Duodenal mucosa (tissue), 2 donors: ENCODE data around the gene AGBL1.

ENCODE experiments used
- H3K27ac ChIP-seq: one replicate; pipeline ENCODE4 v1.7.0; 2013; ENCODE audit warnings: low read depth, low read length
- H3K27me3 ChIP-seq, 2 donors: one replicate each; pipeline ENCODE4 v1.7.0; 2013; ENCODE audit warnings: low read length in 2 of 2, control low read depth in 1 of 2; ENCODE audit not compliant: insufficient read depth in 2 of 2, control insufficient read depth in 1 of 2
- H3K36me3 ChIP-seq, 2 donors: one replicate each; pipeline ENCODE4 v1.7.0; 2013; ENCODE audit warnings: low read length in 2 of 2, control low read depth in 1 of 2; ENCODE audit not compliant: insufficient read depth in 2 of 2, control insufficient read depth in 1 of 2
- H3K4me1 ChIP-seq, 2 donors: one replicate each; pipeline ENCODE4 v1.7.0; 2013; ENCODE audit warnings: low read length in 2 of 2, control low read depth in 1 of 2; ENCODE audit not compliant: insufficient read depth in 2 of 2, control insufficient read depth in 1 of 2
- H3K4me3 ChIP-seq, 2 donors: one replicate each; pipeline ENCODE4 v1.7.0; 2013; ENCODE audit warnings: low read length in 2 of 2, low read depth in 1 of 2
- H3K9ac ChIP-seq, 2 donors: one replicate each; pipeline ENCODE4 v1.7.0; 2013; ENCODE audit warnings: low read length in 2 of 2, low read depth in 1 of 2
- H3K9me3 ChIP-seq, 2 donors: one replicate each; pipeline ENCODE4 v1.7.0; 2013; ENCODE audit warnings: low read length in 2 of 2, control low read depth in 1 of 2; ENCODE audit not compliant: control insufficient read depth in 1 of 2

AGBL1 gene

GRCh38 chr15:86059851-86060250 lies 19.8 kb upstream of the AGBL1 start:
- Histone ChIP-seq H3K4me3 (no peak overlapping the region), H3K9me3 (no peaks in the 10 kb centered on the region), H3K36me3 (no peaks in the 10 kb centered on the region)

DNA sequence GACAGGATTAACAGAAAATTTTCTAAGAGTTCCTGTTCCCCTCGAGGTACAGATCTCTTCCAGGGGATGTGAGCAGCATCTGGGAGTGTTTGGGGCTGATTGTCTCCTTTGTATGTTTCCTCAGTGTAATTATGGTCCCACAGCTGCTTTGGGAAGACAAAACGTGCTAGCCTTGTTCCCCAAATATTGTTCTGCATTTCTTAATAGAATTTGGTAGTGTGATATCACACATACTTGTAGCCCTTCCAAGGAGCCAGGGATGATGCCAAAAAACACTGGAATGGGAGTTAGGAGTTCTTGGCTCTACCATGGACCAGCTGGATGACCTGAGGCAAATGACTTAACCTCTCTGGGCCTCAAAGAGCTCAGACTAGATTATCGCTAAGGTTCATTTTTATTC lies 19.0 kb upstream of the AGBL1 start:
- no peaks in the 10 kb centered on the region for H3K4me1 ChIP-seq
- H3K36me3 ChIP-seq: no peaks in the 10 kb centered on the region
- no peaks in the 10 kb centered on the region for H3K27me3 ChIP-seq
- H3K27ac ChIP-seq: no peak overlapping the region
- H3K9me3 ChIP-seq: no peaks in the 10 kb centered on the region
- no peak overlapping the region for H3K9ac ChIP-seq
- no peak overlapping the region for H3K4me3 ChIP-seq

More at GRCh38 chr15:86059851-86060250, 19.8 kb upstream of the AGBL1 start:
- Histone ChIP-seq H3K4me1 (no peaks in the 10 kb centered on the region), H3K9ac (no peak overlapping the region), H3K27ac (no peak overlapping the region), H3K27me3 (no peaks in the 10 kb centered on the region)

DNA sequence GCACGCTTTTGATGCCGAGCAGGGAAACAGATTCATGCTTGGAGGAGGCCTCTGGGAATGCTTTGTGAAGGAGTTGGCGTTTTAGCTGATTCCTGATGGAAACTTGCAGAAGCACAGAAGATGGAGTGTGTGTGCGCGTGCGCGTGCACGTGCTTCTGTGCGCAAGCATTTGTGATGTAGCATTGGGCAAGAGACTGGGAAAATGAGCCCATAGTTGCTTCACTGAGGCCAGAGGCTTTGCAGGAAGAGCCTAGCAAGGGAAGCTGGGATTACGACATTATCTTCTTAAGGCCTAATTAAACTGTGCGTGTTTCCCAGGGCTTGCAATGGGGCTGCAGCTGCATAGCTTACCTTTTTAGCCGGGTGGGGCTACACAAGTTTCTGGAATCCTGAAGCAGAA lies 18.1 kb upstream of the AGBL1 start:
- no peaks in the 10 kb centered on the region for H3K27me3 ChIP-seq
- H3K9ac ChIP-seq: no peak overlapping the region
- no peaks in the 10 kb centered on the region for H3K4me1 ChIP-seq
- H3K36me3 ChIP-seq: no peaks in the 10 kb centered on the region
- no peak overlapping the region for H3K4me3 ChIP-seq
- H3K27ac ChIP-seq: no peak overlapping the region
- no peaks in the 10 kb centered on the region for H3K9me3 ChIP-seq

DNA sequence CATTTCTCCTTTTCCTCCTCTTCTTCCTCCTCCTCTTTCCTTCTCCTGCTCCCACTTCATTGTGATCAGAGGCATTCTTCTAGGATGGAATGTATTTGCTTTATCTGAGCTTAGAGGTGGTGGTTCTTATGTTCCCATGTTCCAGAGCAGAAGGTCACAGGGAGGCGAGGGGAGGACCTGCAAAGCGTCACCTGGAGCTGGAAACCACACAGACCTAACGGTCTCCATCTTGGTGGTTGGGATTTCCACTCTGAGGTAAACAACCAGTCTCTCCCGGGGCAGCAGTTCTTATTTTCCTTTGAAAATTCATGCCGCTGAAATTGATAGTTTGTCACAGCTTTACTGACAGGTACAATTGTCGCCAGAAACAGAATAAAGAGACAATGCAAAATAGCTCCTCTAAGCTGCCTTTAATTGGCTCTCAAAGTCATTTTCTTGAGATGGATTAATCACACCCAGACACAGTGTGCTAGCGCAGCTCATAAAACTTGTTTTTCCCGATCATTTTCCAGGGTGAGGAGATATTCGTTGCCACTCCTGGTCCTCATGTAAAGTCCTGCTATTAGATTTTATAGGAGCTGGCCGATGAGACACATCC lies 16.9 kb upstream of the AGBL1 start:
- Histone ChIP-seq H3K4me3 (no peak overlapping the region), H3K27me3 (no peaks in the 10 kb centered on the region), H3K9ac (no peak overlapping the region), H3K36me3 (no peaks in the 10 kb centered on the region), H3K27ac (no peak overlapping the region), H3K9me3 (no peaks in the 10 kb centered on the region), H3K4me1 (no peaks in the 10 kb centered on the region)

GRCh38 chr15:86063356-86064095 lies 16.1 kb upstream of the AGBL1 start:
- H3K4me1 ChIP-seq: no peaks in the 10 kb centered on the region
- no peak overlapping the region for H3K9ac ChIP-seq
- no peaks in the 10 kb centered on the region for H3K27me3 ChIP-seq
- no peak overlapping the region for H3K4me3 ChIP-seq
- H3K36me3 ChIP-seq: no peaks in the 10 kb centered on the region
- H3K9me3 ChIP-seq: no peaks in the 10 kb centered on the region
- H3K27ac ChIP-seq: no peak overlapping the region

GRCh38 chr15:86064326-86064725 lies 15.3 kb upstream of the AGBL1 start:
- no peaks in the 10 kb centered on the region for H3K27me3 ChIP-seq
- no peak overlapping the region for H3K9ac ChIP-seq
- no peaks in the 10 kb centered on the region for H3K4me1 ChIP-seq
- H3K4me3 ChIP-seq: no peak overlapping the region
- no peaks in the 10 kb centered on the region for H3K9me3 ChIP-seq
- H3K27ac ChIP-seq: no peak overlapping the region
- H3K36me3 ChIP-seq: no peaks in the 10 kb centered on the region

GRCh38 chr15:86066174-86066834 lies 13.4 kb upstream of the AGBL1 start:
- Histone ChIP-seq H3K4me3 (no peak overlapping the region), H3K9ac (no peak overlapping the region), H3K4me1 (no peaks in the 10 kb centered on the region), H3K36me3 (no peaks in the 10 kb centered on the region), H3K27ac (no peak overlapping the region), H3K27me3 (no peaks in the 10 kb centered on the region), H3K9me3 (no peaks in the 10 kb centered on the region)

GRCh38 chr15:86073281-86073680 lies 6.4 kb upstream of the AGBL1 start:
- no peaks in the 10 kb centered on the region for H3K27me3 ChIP-seq
- H3K9ac ChIP-seq: no peak overlapping the region
- H3K9me3 ChIP-seq: no peaks in the 10 kb centered on the region
- no peak overlapping the region for H3K27ac ChIP-seq
- no peaks in the 10 kb centered on the region for H3K4me1 ChIP-seq
- no peaks in the 10 kb centered on the region for H3K36me3 ChIP-seq
- H3K4me3 ChIP-seq: no peak overlapping the region

DNA sequence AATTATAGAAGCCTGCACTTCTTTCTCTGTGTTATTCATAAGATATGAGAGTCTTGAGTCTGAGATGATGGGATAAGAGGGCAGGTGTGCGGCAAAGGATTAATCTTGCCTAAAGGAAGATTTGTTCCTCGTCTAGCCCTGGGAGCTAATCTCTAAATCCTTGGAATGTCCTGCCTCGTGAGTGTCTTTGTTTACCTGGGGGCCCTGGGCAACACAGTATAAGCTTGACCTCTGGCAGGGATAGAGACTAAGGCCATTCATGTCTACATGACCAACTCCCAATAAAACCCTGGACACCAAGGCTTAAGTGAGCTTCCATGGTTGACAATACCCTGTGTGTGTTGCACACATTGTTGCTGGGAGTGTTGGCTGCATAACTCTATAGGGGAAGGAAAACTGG lies 3.2 kb upstream of the AGBL1 start:
- Histone ChIP-seq H3K4me1 (no peaks in the 10 kb centered on the region), H3K9ac (no peak overlapping the region), H3K9me3 (no peaks in the 10 kb centered on the region), H3K27ac (no peak overlapping the region), H3K27me3 (no peaks in the 10 kb centered on the region), H3K4me3 (no peak overlapping the region), H3K36me3 (no peaks in the 10 kb centered on the region)

DNA sequence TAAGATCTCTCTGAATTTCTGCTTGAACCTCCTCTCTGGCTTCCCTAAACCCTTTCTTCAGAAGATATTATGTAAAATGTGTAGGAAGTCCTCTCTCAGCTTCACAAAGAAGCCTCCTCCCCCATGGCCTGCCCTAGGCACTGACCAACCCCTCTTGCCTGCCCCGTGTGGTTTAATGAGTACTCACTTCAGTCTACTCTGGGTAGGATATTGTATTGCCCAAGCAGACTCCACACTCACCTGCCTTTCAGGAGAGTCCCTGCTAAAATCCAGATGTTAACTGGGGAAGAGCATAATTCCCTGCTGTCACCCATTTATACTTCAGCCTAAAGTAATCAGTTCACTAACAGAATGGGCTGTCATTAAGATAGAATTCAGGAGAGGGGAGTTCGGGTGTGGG lies 2.6 kb upstream of the AGBL1 start:
- H3K9ac ChIP-seq: no peak overlapping the region
- no peak overlapping the region for H3K4me3 ChIP-seq
- no peak overlapping the region for H3K27ac ChIP-seq
- no peaks in the 10 kb centered on the region for H3K4me1 ChIP-seq
- no peaks in the 10 kb centered on the region for H3K27me3 ChIP-seq
- no peaks in the 10 kb centered on the region for H3K36me3 ChIP-seq
- H3K9me3 ChIP-seq: no peaks in the 10 kb centered on the region
